HepG2 (cell line): Measurements from ENCODE around the gene SUN1. TPM values are rescaled to one million over a fixed set of nuclear protein-coding genes. Genes with fewer than 3 reads are reported as not detected.

Experiments
- ATAC-seq: fragments of 200-7000 bp; cut with Tn5 transposase; 3 replicates; pipeline ENCODE4 v1.9.1; 2020; ENCODE audit warnings: mild to moderate bottlenecking, moderate library complexity
- BruUV-seq: library from RNA; stranded (reverse); fragments of 400-500 nt; replicated peaks from 2 replicates; lab custom pipeline; 2021; lab: Mats Ljungman, UMichigan
- CTCF ChIA-PET: fragments of 300-600 bp; formaldehyde crosslinking; extraction: SDS; loops from one replicate; lab custom pipeline; 2021; ENCODE audit warnings: low total read pairs, inconsistent platforms, low intra/inter-chr PET ratio; lab: Yijun Ruan, JAX
- POLR2A ChIA-PET: fragments of 350-600 bp; sonication (Branson Sonifier 250); formaldehyde crosslinking; loops from one replicate; lab custom pipeline; 2020; ENCODE audit warnings: antibody characterized with exemption, inconsistent platforms; lab: Yijun Ruan, JAX
- DNase-seq: peaks from one replicate; pipeline ENCODE4 v3.0.0-alpha.2; 2015; ENCODE audit warnings: low spot score
- FAIRE-seq: peaks from 3 replicates; lab custom pipeline; 2011; peaks lifted over from hg19 to GRCh38; lab: Jason Lieb, UNC
- H2AFZ ChIP-seq: one replicate; pipeline ENCODE4 v1.6.1; 2011; ENCODE audit warnings: low read length, inconsistent platforms
- H3K27ac ChIP-seq: fragments of 300-600 bp; 3 replicates; pipeline ENCODE4 v1.8.0; 2011; ENCODE audit warnings: mixed run types, mild to moderate bottlenecking, mixed read lengths, low read length, inconsistent platforms; ENCODE audit not compliant: insufficient read depth; ENCODE audit errors: extremely low read length
- H3K27me3 ChIP-seq, 2 experiments: fragments of 200-600 bp in 1 of 2; 2 replicates in 1 of 2; 3 replicates in 1 of 2; pipeline versions ENCODE4 v1.6.0 to v1.8.0; 2011; ENCODE audit warnings: low read length in 2 of 2, mild to moderate bottlenecking in 2 of 2, moderate library complexity in 2 of 2, inconsistent platforms in 1 of 2; ENCODE audit not compliant: insufficient read depth in 2 of 2, control insufficient read depth in 1 of 2
- H3K36me3 ChIP-seq, 2 experiments: fragments of 200-600 bp in 1 of 2; replicated peaks in 1 of 2; 2 replicates in 1 of 2; 3 replicates in 1 of 2; pipeline versions ENCODE4 v1.5.1 to v1.8.0; 2011; ENCODE audit warnings: low read length in 2 of 2, inconsistent platforms in 1 of 2; ENCODE audit not compliant: insufficient read depth in 2 of 2, control insufficient read depth in 1 of 2
- H3K4me1 ChIP-seq: 2 replicates; pipeline ENCODE4 v1.5.1; 2012; ENCODE audit warnings: low read length, inconsistent platforms; ENCODE audit not compliant: insufficient read depth
- H3K4me2 ChIP-seq: 2 replicates; pipeline ENCODE4 v1.6.0; 2011; ENCODE audit warnings: low read depth, low read length, inconsistent platforms
- H3K4me3 ChIP-seq, 3 experiments: fragments of 200-600 bp in 1 of 3; sonication (generic), shearing (Covaris generic) in 1 of 3; replicated peaks in 1 of 3; 2 replicates each; pipeline ENCODE4 v1.5.1; 2011 to 2016; ENCODE audit warnings: low read length in 3 of 3, inconsistent platforms in 2 of 3, low read depth in 2 of 3, mild to moderate bottlenecking in 2 of 3, control low read depth in 1 of 3, mixed read lengths in 1 of 3; ENCODE audit not compliant: insufficient read depth in 1 of 3
- H3K79me2 ChIP-seq: one replicate; pipeline ENCODE4 v1.6.1; 2011; ENCODE audit warnings: low read length, inconsistent platforms; ENCODE audit not compliant: insufficient read depth
- H3K9ac ChIP-seq: 2 replicates; pipeline ENCODE4 v1.6.0; 2011; ENCODE audit warnings: mild to moderate bottlenecking, low read depth, low read length, inconsistent platforms; ENCODE audit not compliant: insufficient read depth
- H3K9me3 ChIP-seq: 2 replicates; pipeline ENCODE4 v1.5.1; 2012; ENCODE audit warnings: mild to moderate bottlenecking, low read length
- H4K20me1 ChIP-seq: 2 replicates; pipeline ENCODE4 v1.6.0; 2011; ENCODE audit warnings: inconsistent platforms, mild to moderate bottlenecking, low read length, moderate library complexity; ENCODE audit not compliant: insufficient read depth
- CAMTA2 ChIP-seq: sonication (generic); formaldehyde crosslinking; IDR thresholded peaks from 2 replicates; pipeline ENCODE4 v1.4.0; 2020; ENCODE audit warnings: mild to moderate bottlenecking, missing genetic modification reagents, borderline replicate concordance
- DNMT3B ChIP-seq: conservative IDR thresholded peaks from 2 replicates; pipeline ENCODE4 v1.6.1; 2016; ENCODE audit warnings: missing biosample characterization, control low read depth
- GATAD2A ChIP-seq: IDR thresholded peaks from 2 replicates; pipeline ENCODE4 v1.6.1; 2016
- GPN1 ChIP-seq: sonication (generic); formaldehyde crosslinking; IDR thresholded peaks from 2 replicates; pipeline ENCODE4 v1.5.1; 2020; ENCODE audit warnings: missing genetic modification reagents, borderline replicate concordance
- HDAC1 ChIP-seq: sonication (generic); formaldehyde crosslinking; IDR thresholded peaks from 2 replicates; pipeline ENCODE4 v1.5.1; 2020; ENCODE audit warnings: mild to moderate bottlenecking, missing genetic modification reagents
- HDAC2 ChIP-seq: sonication (generic); formaldehyde crosslinking; IDR thresholded peaks from 2 replicates; pipeline ENCODE4 v1.4.0; 2020; ENCODE audit warnings: missing genetic modification reagents
- HIVEP1 ChIP-seq: sonication (generic); formaldehyde crosslinking; IDR thresholded peaks from 2 replicates; pipeline ENCODE4 v1.4.0; 2020; ENCODE audit warnings: mild to moderate bottlenecking, missing genetic modification reagents
- HNRNPL ChIP-seq: fragments of 200-400 bp; formaldehyde crosslinking; IDR thresholded peaks from 2 replicates; pipeline ENCODE4 v1.6.1; 2017; ENCODE audit warnings: mild to moderate bottlenecking, low read depth, low read length
- IKZF1 ChIP-seq: fragments of 450-650 bp; IDR thresholded peaks from 2 replicates; pipeline ENCODE4 v1.7.1; 2016
- IKZF4 ChIP-seq: sonication (generic); formaldehyde crosslinking; IDR thresholded peaks from 2 replicates; pipeline ENCODE4 v1.5.1; 2020; ENCODE audit warnings: borderline replicate concordance, mild to moderate bottlenecking, low read depth, missing genetic modification reagents; ENCODE audit errors: not compliant biosample characterization
- IRF2 ChIP-seq: IDR thresholded peaks from 2 replicates; pipeline ENCODE4 v1.6.1; 2018; ENCODE audit warnings: missing genetic modification reagents, missing compliant biosample characterization
- MED8 ChIP-seq: sonication (generic); formaldehyde crosslinking; IDR thresholded peaks from 2 replicates; pipeline ENCODE4 v1.8.1; 2023; ENCODE audit warnings: mild to moderate bottlenecking, missing genetic modification reagents; ENCODE audit not compliant: insufficient replicate concordance
- MTERF4 ChIP-seq: sonication (generic); formaldehyde crosslinking; IDR thresholded peaks from 2 replicates; pipeline ENCODE4 v1.8.0; 2023; ENCODE audit warnings: mild to moderate bottlenecking, missing genetic modification reagents
- NFE2L2 ChIP-seq: fragments of 150-350 bp; IDR thresholded peaks from 2 replicates; pipeline ENCODE4 v1.6.1; 2014; ENCODE audit warnings: low read length
- PCBP2 ChIP-seq: fragments of 200-400 bp; formaldehyde crosslinking; optimal IDR thresholded peaks from 2 replicates; pipeline ENCODE3; 2018; ENCODE audit warnings: low read length, low read depth; ENCODE audit not compliant: poor library complexity, severe bottlenecking
- ZBTB20 ChIP-seq: sonication (generic); formaldehyde crosslinking; IDR thresholded peaks from 2 replicates; pipeline ENCODE4 v1.8.1; 2023; ENCODE audit warnings: missing genetic modification reagents, low read depth, mild to moderate bottlenecking, borderline replicate concordance
- ZBTB7B ChIP-seq: sonication (generic); formaldehyde crosslinking; IDR thresholded peaks from 2 replicates; pipeline ENCODE4 v1.4.0; 2020; ENCODE audit warnings: missing genetic modification reagents
- ZFX ChIP-seq: sonication (generic); formaldehyde crosslinking; IDR thresholded peaks from 2 replicates; pipeline ENCODE4 v1.4.0; 2020; ENCODE audit warnings: mild to moderate bottlenecking, low read depth, missing genetic modification reagents, moderate library complexity
- ZNF263 ChIP-seq: sonication (generic); formaldehyde crosslinking; IDR thresholded peaks from 2 replicates; pipeline ENCODE4 v1.4.0; 2020; ENCODE audit warnings: missing genetic modification reagents
- ZNF383 ChIP-seq: sonication (generic); formaldehyde crosslinking; IDR thresholded peaks from 2 replicates; pipeline ENCODE4 v1.4.0; 2020; ENCODE audit warnings: missing genetic modification reagents, mild to moderate bottlenecking, borderline replicate concordance
- ZNF432 ChIP-seq: sonication (generic); formaldehyde crosslinking; IDR thresholded peaks from 2 replicates; pipeline ENCODE4 v1.5.0; 2020; ENCODE audit warnings: missing genetic modification reagents, mild to moderate bottlenecking, borderline replicate concordance
- ZNF619 ChIP-seq: sonication (generic); formaldehyde crosslinking; IDR thresholded peaks from 2 replicates; pipeline ENCODE4 v1.4.0; 2020; ENCODE audit warnings: mild to moderate bottlenecking, missing genetic modification reagents
- WGBS: methylation state at CpG from one replicate; pipeline ENCODE4 v1.1.6; 2017; ENCODE audit warnings: low lambda C conversion rate; 5-methylcytosine and 5-hydroxymethylcytosine counted together
- in situ Hi-C: cut with HindIII; loops from 2 replicates; pipeline ENCODE4 v1.10.0; 2017; ENCODE audit warnings: low pct_unique_long_range_greater_than_20kb; ENCODE audit not compliant: extremely low pct_ligation_motif_present
- intact Hi-C: fragments of 100-400 bp; cut with micrococcal nuclease; formaldehyde crosslinking; loops from one replicate; pipeline ENCODE4 v1.10.0; 2022; ENCODE audit not compliant: unreplicated experiment
- polyA plus RNA-seq, 8 experiments: library from polyadenylated mRNA; depleted of rRNA in 3 of 8; stranded (reverse) in 7 of 8; unstranded in 1 of 8; fragments of >200 nt; fragmentation: Illumina TruSeq in 4 of 8; extraction: Trizol in 4 of 8; gene quantifications; 2 replicates each; pipeline versions ENCODE4 v1.2.1 to v1.2.3, GENCODE V29; 2011 to 2016; ENCODE audit warnings: low read depth in 4 of 8, missing spikeins in 1 of 8, mixed read lengths in 1 of 8; ENCODE audit not compliant: insufficient read depth in 1 of 8
- total RNA-seq, 5 experiments: library from RNA; depleted of rRNA; stranded (reverse); fragments of >200 nt; fragmentation: Illumina TruSeq; extraction: Trizol; gene quantifications; 2 replicates each; pipeline ENCODE4 v1.2.3, GENCODE V29; 2016; ENCODE audit warnings: low read depth in 1 of 5
- TF ChIP-seq, protein P1 (sequence below): sonication (generic); formaldehyde crosslinking; IDR thresholded peaks from 2 replicates; pipeline ENCODE4 v1.9.0; 2021; ENCODE audit warnings: missing genetic modification reagents, mild to moderate bottlenecking, borderline replicate concordance
- TF ChIP-seq, protein P2 (sequence below): sonication (generic); formaldehyde crosslinking; IDR thresholded peaks from 2 replicates; pipeline ENCODE4 v1.4.0; 2020; ENCODE audit warnings: mild to moderate bottlenecking, missing genetic modification reagents

SUN1 gene
- total and polyA plus RNA-seq, 2 of the 13 experiments (the other 11 are each of a cell fraction or from before 2014, with no cell fraction given) = 47.0 to 126 TPM

GRCh38 chr7:901041-901387 is 68.7 kb downstream of the SUN1 start:
- H3K36me3 ChIP-seq = peaks cover 4 to 10% of the 10 kb centered on the region in 2 experiments; a peak in 3 of 5 replicates
- H3K9ac ChIP-seq = 0 out of 2 replicates have a peak overlapping the region, but pooled peaks have one; percentile 8
- peak overlapping the region; percentile 63 for H3K4me2 ChIP-seq
- no peaks in the 10 kb centered on the region for H3K79me2 ChIP-seq
- no peak overlapping the region for H2AFZ ChIP-seq
- H3K4me3 ChIP-seq = peak overlapping the region in 1 of 3 experiments; percentile 37; a peak in 1 of 6 replicates
- no peaks in the 10 kb centered on the region for H4K20me1 ChIP-seq
- ATAC-seq (peak; percentile 45), DNase-seq (no peak), FAIRE-seq (no peak)
- peak overlapping the region; percentile 70 for H3K27ac ChIP-seq
- intact Hi-C loops = loop anchor here (10.0 kb wide), 1 partner anchor 54 kb away; the partner anchor contains the start of gene ADAP1
- POLR2A ChIA-PET = interaction anchor here (0.9 to 2.6 kb wide), 15 partner anchors 9 to 92 kb away, joined by 3 to 28 read pairs (median 5); partner anchors contain the start of gene COX19
- in situ Hi-C loops = no loop called here
- CTCF ChIA-PET = no interaction called here
- H3K9me3 ChIP-seq = no peaks in the 10 kb centered on the region
- BruUV-seq = no TSS peak
- no peaks in the 10 kb centered on the region for H3K27me3 ChIP-seq
- 95% methylated on average over 4 of the region's 8 CpGs for WGBS
- H3K4me1 ChIP-seq = peaks cover 16% of the 10 kb centered on the region
- TF ChIP-seq GATAD2A (CRISPR knock-in tag) (no peak), IRF2 (CRISPR knock-in tag) (no peak), HNRNPL (peak; percentile 86), IKZF1 (no peak), HDAC1 (CRISPR knock-in tag) (no peak), IKZF4 (CRISPR knock-in tag) (no peak), DNMT3B (CRISPR knock-in tag) (no peak), GPN1 (CRISPR knock-in tag) (no peak), MED8 (CRISPR knock-in tag) (no peak), ZFX (CRISPR knock-in tag) (0 out of 2 replicates have a peak, but pooled peaks have one; percentile 7), ZNF432 (no peak), ZNF383 (CRISPR knock-in tag) (no peak), PCBP2 (no peak), MTERF4 (CRISPR knock-in tag) (no peak), ZNF263 (CRISPR knock-in tag) (no peak), HIVEP1 (CRISPR knock-in tag) (peak; percentile 43; the same call in 1 of the 2 replicates), ZBTB20 (no peak), ZNF619 (CRISPR knock-in tag) (no peak), NFE2L2 (no peak), CAMTA2 (CRISPR knock-in tag) (no peak), HDAC2 (CRISPR knock-in tag) (no peak), ZBTB7B (CRISPR knock-in tag) (no peak)
- TF ChIP-seq, protein P1, sequence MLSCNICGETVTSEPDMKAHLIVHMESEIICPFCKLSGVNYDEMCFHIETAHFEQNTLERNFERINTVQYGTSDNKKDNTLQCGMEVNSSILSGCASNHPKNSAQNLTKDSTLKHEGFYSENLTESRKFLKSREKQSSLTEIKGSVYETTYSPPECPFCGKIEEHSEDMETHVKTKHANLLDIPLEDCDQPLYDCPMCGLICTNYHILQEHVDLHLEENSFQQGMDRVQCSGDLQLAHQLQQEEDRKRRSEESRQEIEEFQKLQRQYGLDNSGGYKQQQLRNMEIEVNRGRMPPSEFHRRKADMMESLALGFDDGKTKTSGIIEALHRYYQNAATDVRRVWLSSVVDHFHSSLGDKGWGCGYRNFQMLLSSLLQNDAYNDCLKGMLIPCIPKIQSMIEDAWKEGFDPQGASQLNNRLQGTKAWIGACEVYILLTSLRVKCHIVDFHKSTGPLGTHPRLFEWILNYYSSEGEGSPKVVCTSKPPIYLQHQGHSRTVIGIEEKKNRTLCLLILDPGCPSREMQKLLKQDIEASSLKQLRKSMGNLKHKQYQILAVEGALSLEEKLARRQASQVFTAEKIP (CRISPR knock-in tag) = no peak
- TF ChIP-seq, protein P2, sequence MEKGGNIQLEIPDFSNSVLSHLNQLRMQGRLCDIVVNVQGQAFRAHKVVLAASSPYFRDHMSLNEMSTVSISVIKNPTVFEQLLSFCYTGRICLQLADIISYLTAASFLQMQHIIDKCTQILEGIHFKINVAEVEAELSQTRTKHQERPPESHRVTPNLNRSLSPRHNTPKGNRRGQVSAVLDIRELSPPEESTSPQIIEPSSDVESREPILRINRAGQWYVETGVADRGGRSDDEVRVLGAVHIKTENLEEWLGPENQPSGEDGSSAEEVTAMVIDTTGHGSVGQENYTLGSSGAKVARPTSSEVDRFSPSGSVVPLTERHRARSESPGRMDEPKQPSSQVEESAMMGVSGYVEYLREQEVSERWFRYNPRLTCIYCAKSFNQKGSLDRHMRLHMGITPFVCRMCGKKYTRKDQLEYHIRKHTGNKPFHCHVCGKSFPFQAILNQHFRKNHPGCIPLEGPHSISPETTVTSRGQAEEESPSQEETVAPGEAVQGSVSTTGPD (CRISPR knock-in tag) = no peak
